GM12891 (cell line): ENCODE data around the gene C1QTNF5.

Source experiments
- PAX5 ChIP-seq: IDR thresholded peaks from 2 replicates; pipeline ENCODE4 v1.6.1; 2011; ENCODE audit warnings: low read length, moderate library complexity, mild to moderate bottlenecking; ENCODE audit not compliant: insufficient read depth, severe bottlenecking
- POLR2A ChIP-seq: IDR thresholded peaks from 2 replicates; pipeline ENCODE4 v1.6.1; 2011; ENCODE audit warnings: low read depth, low read length, control low read depth
- POLR2AphosphoS5 ChIP-seq: IDR thresholded peaks from 2 replicates; pipeline ENCODE4 v1.6.1; 2011; ENCODE audit warnings: low read depth, low read length, control low read depth
- POU2F2 ChIP-seq: IDR thresholded peaks from 2 replicates; pipeline ENCODE4 v1.6.1; 2011; ENCODE audit warnings: low read depth, mild to moderate bottlenecking, control low read depth, low read length, moderate library complexity
- TAF1 ChIP-seq: IDR thresholded peaks from 2 replicates; pipeline ENCODE4 v1.6.1; 2011; ENCODE audit warnings: low read depth, low read length, control low read depth

GRCh38 chr11:119342023-119342300 is 1.3 kb upstream of the C1QTNF5 start:
- TF ChIP-seq PAX5 (no peak), POLR2AphosphoS5 (no peak), TAF1 (no peak), POU2F2 (no peak), POLR2A (no peak)
